Fibroblast of skin of abdomen (primary cell): ENCODE measurements around the gene SH2D1A. TPM values are rescaled to one million over a fixed set of nuclear protein-coding genes. Genes with fewer than 3 reads are reported as not detected.
"Not testable (repeated sequence)": the region's sequence is repeated elsewhere in the genome, so short reads cannot be mapped to it uniquely, and the experiment has no call there.

Experiments used
- DNase-seq: peaks from one replicate; pipeline ENCODE4 v3.0.0-alpha.2; 2013
- polyA plus RNA-seq, 2 experiments: library from polyadenylated mRNA; unstranded; fragments of 120-200 nt; gene quantifications; one replicate each; pipeline ENCODE4 v1.2.1, GENCODE V29; 2013; ENCODE audit not compliant: insufficient read length in 2 of 2

Gene SH2D1A
- polyA plus RNA-seq (2013, experiment 1 of 2; ENCODE audit: insufficient read length), result 0.05 TPM
- not detected for polyA plus RNA-seq (2013, experiment 2 of 2; ENCODE audit: insufficient read length)

DNA sequence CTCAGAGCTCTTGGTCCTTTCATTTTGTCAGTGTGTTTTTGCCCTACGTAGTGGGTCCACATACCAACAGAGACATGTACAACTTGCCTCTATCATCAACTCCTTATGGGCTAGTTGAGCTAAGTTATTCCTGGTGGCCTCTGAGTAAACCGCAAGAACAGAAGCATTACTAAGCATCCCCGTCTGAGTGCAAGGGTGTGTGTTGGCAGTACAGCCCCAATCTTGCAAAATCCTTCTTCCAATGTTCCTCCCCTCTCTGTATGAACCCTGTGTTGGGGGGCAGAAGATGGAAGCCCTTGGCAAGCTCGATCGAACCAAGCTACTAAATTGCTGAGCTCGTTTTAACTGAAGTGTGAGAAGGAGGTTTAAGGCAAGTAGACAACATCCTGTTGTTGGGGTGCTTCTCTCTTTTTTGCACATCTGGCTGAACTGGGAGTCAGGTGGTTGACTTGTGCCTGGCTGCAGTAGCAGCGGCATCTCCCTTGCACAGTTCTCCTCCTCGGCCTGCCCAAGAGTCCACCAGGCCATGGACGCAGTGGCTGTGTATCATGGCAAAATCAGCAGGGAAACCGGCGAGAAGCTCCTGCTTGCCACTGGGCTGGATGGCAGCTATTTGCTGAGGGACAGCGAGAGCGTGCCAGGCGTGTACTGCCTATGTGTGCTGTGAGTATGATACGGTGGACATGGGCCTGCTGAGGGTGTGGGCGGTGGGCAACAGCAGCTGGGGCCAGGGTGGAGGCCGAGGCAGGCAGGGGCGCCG is at the start of gene SH2D1A:
Gene SH2D1A, plus strand, starts transcription at position 447 of the 760 bp plus-strand sequence. Its CDS starts 80 bp downstream, at position 527.
- no peak for DNase-seq

GRCh38 chrX:124299323-124299722 is 47.0 kb upstream of the SH2D1A start:
- not testable (repeated sequence) for DNase-seq

GRCh38 chrX:124300405-124300804 is 46.0 kb upstream of the SH2D1A start:
- no peak for DNase-seq

DNA sequence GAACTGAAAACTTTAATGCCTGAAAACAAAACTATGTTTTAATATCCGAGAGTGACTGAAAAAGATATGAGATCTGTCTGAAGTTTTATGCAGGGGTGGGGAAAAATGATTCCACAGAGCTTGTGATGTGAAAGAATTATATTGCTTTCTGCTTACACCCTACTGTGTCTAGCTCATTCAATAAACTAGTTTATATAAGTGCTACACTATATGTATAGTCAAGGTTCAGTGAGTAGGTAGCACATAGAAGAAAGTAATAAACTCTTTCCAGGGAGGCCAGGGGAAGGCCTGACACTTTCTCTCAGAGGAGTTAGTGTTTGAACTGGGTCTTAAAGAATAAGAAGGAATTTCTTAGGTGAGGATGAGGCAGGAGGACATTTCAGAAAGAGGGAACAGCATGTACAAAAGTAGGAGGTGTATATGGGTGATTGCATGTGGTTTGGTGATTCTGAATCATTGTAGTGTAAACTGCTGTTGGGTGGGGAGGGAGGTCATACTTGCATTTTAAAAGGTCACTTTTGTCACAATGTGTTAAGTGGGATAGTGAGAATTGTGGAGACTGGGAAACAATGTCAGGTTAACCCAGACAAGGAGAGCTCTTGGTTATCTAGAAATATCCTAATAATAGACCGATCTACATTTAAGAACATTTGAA is 39.0 kb upstream of the SH2D1A start:
- DNase-seq, result no peak

DNA sequence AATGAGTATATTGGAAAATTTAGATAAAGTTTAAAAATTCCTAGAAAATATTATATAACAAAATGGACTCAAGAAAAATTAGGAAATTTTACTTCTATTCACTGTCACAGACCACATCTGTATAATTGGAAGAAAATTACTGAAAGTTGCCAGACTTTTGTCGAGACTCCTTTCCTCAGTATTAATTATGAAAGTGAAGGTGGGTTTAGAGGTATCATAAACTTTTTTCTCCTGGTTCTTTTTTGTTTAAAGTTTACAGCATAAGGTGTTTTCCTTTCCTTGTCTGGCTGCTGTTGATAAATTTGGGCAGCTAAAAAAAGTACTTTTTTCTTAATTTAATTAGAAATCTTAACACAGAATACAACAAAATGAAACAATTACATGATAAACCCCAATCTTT is 20.6 kb upstream of the SH2D1A start:
- no peak for DNase-seq

GRCh38 chrX:124328765-124329164 is 17.6 kb upstream of the SH2D1A start:
- DNase-seq, result peak; percentile 24

DNA sequence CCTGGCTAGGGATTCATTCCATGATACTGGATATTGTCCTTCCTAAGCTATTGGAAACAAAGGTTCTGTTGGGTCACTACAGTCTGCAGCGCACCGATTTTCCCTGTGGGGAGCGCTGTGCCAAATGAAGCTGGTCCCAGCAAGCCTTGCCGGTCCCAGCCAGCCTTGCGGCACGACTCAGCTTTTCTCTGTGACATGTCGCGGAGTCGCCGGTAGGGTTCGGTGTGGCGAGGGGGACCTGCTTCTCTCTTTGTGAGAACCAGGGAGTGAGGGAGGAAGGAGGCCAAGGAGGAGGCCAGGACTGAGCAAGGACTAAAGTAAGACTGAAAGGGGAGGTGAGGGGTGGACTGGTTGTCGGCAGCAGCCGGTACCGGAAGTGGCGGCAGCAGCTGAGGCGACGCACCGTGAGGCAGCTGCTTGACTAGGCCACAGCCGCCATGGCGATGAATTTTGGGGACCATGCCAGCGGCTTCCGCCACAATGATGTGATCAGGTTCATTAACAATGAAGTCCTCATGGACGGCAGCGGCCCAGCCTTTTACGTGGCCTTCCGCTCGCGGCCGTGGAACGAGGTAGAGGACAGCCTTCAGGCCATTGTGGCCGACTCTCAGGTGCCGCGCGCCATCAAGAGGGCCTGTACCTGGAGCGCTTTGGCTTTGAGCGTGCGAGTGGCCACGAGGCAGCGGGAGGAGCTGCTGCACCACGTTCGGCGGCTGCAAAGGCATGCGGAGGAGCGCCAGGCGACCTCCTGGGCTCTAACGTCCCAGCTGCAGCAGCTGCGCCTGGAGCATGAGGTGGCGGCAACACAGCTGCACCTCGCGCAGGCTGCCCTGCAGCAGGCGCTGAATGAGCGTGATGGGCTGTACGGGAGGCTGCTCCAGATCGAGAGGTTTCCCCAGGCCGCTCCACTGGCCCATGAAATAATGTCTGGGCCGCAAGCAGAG is 13.6 kb upstream of the SH2D1A start, which contains the start of gene TEX13D:
Gene TEX13D, plus strand, starts transcription at position 180 of the 944 bp plus-strand sequence. Its CDS starts 258 bp downstream, at position 438.
- no peak for DNase-seq

GRCh38 chrX:124333862-124334261 is 12.5 kb upstream of the SH2D1A start:
- no peak for DNase-seq

- not testable (repeated sequence) for DNase-seq
Measured at GRCh38 chrX:124334555-124334954, 11.8 kb upstream of the SH2D1A start.

- no peak for DNase-seq
Measured at GRCh38 chrX:124335598-124335997, 10.8 kb upstream of the SH2D1A start.

DNA sequence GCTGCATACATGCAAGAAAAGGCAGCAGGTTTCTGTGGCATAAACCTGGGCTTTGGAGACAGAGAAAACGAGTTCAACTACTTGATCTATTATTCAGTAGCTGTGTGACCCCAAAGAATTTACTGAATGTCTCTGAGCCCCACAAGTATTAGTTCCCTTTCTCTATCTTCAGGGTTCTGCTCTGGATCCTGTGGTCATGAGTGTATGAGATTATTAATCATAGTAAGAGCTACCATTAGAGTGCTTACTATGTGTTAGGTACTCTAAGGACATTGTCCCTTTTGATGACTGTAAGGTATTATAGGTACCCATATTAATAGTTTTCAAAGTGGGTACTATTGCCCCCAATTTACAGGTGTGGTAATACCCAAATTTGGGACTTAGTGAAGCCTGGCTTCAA is 8.4 kb upstream of the SH2D1A start:
- no peak for DNase-seq

DNA sequence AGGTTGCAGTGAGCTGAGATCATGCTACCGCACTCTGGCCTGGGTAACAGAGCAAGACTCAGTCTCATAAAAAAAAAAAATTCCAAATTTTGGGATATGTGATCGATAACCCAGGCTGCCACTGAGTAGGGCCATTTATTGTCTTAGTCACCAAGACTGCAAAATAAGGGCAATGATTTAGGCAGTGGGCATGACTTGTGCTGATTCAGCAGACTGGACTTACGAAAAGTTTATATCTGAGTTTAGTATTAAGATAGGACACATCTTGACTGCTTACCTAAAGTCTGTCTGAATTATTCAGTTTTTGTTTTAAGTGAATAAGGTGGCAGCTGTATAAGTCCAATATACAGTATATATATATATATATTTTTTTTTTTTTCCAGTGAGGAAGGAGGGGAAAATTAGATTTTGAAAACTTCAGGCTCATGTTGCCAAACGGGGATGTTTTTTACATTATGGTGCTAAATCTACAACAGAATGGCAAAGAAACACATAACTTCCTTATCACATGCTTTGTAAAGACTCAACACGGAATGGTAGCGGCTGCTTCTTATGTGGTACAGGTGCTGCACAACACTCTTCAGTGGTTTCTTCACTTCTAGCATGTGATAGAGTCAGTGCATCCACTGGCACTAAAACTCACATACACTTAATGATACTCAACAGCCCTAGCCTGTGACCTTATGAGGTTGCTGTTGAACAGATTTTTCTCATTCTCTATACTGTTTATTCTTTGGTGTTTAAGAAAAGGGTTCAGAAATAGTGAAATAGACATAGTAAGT is 7.4 kb upstream of the SH2D1A start:
- no peak for DNase-seq

GRCh38 chrX:124341396-124342132 is 4.8 kb upstream of the SH2D1A start:
- no peak for DNase-seq

DNA sequence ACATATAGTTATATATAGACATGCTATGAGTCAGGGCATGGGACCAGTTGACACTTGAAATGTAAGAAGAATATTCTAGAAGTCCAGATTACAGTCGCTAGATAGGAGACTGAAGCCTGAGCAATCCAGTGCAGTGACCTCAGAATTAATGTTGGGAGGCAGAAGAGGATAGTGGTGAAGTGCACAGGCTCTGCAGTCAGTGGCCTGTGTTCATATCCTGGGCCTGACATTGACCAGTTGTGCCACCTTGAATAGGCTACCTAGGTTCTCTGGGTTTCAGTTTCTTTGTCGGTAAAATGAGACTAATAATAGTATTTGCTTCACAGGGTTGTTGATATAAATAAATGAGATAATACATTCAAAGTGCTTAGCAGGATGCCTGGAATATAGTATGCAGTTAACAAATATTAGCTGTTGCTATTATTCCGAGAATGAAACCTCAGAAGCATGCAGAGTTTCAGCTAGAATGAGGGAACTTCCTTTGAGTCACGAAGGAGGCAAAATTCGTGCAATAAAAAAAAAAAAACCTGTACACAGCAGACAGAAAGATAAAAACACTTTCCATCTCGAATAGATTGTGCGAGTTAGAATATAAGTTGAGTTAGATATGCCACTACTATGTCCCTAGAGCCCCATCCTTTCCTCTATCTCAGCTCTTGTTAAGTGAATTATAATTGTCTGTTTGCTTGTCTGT is 4.0 kb upstream of the SH2D1A start:
- DNase-seq, result no peak

DNA sequence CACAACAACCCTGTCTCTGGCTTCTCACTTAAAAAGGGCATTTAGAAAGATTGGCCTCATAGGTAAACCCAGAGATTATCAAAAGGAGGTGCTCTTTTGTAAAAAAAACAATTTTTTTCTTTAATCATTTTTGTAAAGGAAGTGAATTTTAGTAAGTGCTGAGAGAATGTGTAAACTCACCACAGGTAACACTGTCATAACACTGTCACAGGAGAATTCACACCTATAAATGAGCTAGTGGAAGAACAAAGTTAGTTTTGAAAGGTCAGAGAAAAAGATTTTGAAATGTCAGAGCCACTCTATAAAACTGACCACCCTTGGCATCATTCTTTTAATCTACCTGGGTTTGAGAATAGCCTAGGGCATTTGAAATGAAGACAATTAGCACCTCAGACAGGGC is 3.3 kb upstream of the SH2D1A start:
- DNase-seq, result no peak

- DNase-seq, result no peak
Measured at GRCh38 chrX:124344246-124344645, 2.1 kb upstream of the SH2D1A start.

DNA sequence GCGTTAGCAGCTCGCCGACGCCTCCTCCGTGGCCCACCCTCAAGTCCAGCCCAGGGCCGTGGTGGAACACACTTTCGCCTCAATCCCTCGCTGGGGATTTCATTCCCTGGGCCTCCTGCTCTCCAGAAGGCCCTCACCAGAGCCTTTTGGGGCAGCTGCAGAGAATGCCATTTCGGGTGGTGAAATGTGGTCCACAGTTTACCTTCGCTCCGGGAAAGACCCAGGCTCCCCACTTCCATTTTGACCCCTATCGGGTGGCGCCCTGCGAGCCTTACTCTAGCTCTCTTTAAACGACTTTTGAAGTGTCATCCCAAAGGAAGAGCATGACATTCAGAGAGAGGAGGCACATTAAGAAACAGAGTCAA is 496 bp downstream of the SH2D1A start:
- no peak for DNase-seq

DNA sequence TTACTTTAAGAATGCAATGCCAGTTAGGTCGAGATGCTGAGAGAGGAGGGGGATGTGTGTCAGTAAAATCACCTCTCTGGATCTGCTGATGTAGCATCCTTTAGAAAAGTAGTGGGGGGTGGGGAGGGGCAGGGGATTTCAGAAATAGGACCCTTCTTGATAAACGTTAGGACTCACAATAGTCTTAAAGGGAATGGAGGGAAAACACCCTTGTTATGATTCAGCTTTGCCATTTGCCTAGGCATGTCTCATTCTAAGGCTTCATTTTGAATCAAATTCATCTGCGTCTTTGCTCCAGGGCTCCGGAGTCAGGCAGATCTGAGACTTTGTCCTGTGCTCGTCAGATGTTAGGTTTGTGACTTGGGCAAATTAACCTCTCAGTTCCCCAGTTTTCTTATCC is 879 bp downstream of the SH2D1A start:
- no peak for DNase-seq

DNA sequence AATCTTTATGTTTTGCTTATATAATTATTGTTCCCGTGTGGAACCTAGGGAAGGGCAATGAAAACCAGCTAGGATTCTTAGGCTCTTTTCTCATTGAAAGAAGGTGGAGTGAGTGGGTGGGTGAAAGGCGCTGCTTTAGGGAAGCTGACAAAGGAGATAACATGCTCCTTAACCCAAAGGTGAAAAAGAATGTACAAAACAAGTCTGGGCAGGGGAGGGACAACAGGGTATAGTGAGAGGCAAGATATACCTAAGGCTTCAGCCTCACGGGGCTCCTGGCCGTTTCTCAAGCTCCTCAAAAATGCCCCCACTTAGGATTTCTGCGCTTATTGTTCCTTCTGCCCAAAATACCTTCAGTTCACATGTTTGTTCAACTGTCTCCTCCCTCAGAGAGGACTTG is 1.8 kb downstream of the SH2D1A start:
- DNase-seq, result no peak

DNA sequence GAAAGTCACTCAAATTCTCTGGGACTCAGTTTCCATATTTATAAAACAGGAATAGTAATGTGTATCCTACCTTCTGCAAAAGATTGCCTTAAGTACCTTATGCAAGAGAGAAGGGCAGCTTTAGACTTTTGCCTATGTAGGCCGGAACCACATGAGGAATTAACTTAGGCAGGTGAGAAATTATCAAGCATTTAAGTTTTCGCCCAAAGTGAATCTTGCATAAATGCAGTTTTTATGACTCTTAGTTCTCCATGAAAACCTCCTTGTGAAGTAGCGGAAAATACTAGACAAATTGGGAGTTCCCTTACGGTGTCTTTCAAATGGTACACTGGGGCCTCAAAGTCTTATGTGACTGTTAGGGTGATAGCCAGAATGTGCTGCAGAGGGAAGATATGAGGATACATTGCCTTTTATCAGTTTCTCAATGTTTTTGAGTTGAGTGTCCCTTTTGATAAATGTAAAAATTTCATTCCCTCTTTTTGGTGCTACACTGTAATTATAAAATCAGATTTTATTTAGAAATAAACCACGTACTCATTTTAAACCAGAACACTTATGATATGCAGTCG is 2.6 kb downstream of the SH2D1A start:
- no peak for DNase-seq
